Endothelial cell (in vitro differentiated cells): ENCODE data around the gene SLC9A4. TPM values are rescaled to one million over a fixed set of nuclear protein-coding genes. Genes with fewer than 3 reads are reported as not detected.
"Not testable (repeated sequence)": the region's sequence is repeated elsewhere in the genome, so short reads cannot be mapped to it uniquely, and the experiment has no call there.

Experiments used
- DNase-seq: peaks from one replicate; pipeline ENCODE4 v3.0.0; 2021; ENCODE audit warnings: low spot score
- H3K27ac Mint-ChIP-seq: one replicate; pipeline ENCODE4 v1.8.0; 2021; ENCODE audit warnings: mixed read lengths, inconsistent platforms; ENCODE audit not compliant: unreplicated experiment
- H3K27me3 Mint-ChIP-seq: one replicate; pipeline ENCODE4 v1.8.0; 2021; ENCODE audit warnings: mild to moderate bottlenecking, moderate library complexity, mixed read lengths, inconsistent platforms; ENCODE audit not compliant: unreplicated experiment
- H3K36me3 Mint-ChIP-seq: one replicate; pipeline ENCODE4 v1.8.0; 2021; ENCODE audit warnings: mild to moderate bottlenecking, low read depth, mixed read lengths, inconsistent platforms; ENCODE audit not compliant: unreplicated experiment
- H3K4me1 Mint-ChIP-seq: one replicate; pipeline ENCODE4 v1.8.0; 2021; ENCODE audit warnings: mild to moderate bottlenecking, mixed read lengths, inconsistent platforms; ENCODE audit not compliant: unreplicated experiment
- H3K4me3 Mint-ChIP-seq: one replicate; pipeline ENCODE4 v1.8.0; 2021; ENCODE audit warnings: mild to moderate bottlenecking, mixed read lengths, inconsistent platforms; ENCODE audit not compliant: unreplicated experiment
- H3K9me3 Mint-ChIP-seq: one replicate; pipeline ENCODE4 v1.8.0; 2021; ENCODE audit warnings: mixed read lengths, inconsistent platforms; ENCODE audit not compliant: unreplicated experiment
- CTCF ChIP-seq: fragments of 200-600 bp; sonication (generic); IDR thresholded peaks from one replicate; pipeline ENCODE4 v1.5.0; 2021; ENCODE audit warnings: antibody characterized with exemption; ENCODE audit not compliant: unreplicated experiment
- total RNA-seq: library from RNA; stranded (reverse); fragmentation: NEBNext Ultra II Directional; extraction: Animal tissue kit (Norgen Biotek cat#: 25700); gene quantifications from one replicate; pipeline ENCODE4 v1.2.1, GENCODE V29; 2021; ENCODE audit not compliant: unreplicated experiment

SLC9A4 gene
- total RNA-seq, 1 donor from 2014 or later, result 0.08 TPM

DNA sequence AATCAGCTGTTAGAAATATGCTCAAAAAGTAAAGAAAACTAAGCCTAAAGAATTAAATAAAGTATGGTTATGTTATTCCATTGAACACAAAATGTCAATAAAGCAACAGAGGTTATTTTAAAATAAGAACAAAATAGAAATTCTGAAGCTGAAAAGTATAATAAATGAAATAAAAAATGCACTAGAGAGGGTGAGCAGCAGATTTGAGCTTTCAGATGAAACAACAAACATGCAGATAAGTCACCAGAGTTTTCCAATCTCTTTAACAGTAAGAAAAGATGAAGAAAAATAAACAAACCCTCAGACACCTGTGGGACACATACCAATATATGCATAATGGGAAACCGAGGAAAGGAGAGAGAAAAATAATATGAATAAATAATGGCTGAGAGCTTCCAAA lies 76.0 kb downstream of the SLC9A4 start:
- peaks cover 2% of the 10 kb centered on the region for H3K27me3 Mint-ChIP-seq
- TF ChIP-seq CTCF, result no peak
- no peak overlapping the region for H3K27ac Mint-ChIP-seq
- H3K4me1 Mint-ChIP-seq, result no peaks in the 10 kb centered on the region
- no peaks in the 10 kb centered on the region for H3K9me3 Mint-ChIP-seq
- H3K36me3 Mint-ChIP-seq, result no peaks in the 10 kb centered on the region
- no peak for DNase-seq
- H3K4me3 Mint-ChIP-seq, result no peak overlapping the region

DNA sequence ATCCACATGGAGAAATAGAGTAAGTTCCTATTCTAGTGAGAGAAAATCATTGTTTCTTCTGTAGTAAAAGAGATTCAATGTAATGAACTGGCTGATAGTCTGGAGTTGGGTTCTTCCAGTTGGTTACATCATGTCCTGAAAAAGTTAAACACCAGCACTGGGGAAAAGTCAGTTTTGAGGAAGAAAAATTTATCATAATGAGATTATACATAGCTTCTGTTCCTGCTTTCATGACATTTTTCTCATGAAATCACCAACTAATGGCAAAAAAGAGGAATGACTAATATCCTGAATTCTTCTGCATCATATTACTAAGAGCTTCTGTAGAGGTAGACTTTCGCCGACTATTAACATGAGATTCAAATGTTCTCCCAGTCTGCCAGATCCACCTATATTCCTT lies 77.1 kb downstream of the SLC9A4 start:
- no peak for DNase-seq
- Mint-ChIP-seq H3K4me1 (no peaks in the 10 kb centered on the region), H3K4me3 (no peak overlapping the region), H3K27me3 (peaks cover 2% of the 10 kb centered on the region), H3K9me3 (no peaks in the 10 kb centered on the region), H3K27ac (no peak overlapping the region), H3K36me3 (no peaks in the 10 kb centered on the region)
- TF ChIP-seq CTCF, result no peak

GRCh38 chr2:102551329-102552096 lies 78.5 kb downstream of the SLC9A4 start:
- no peak for TF ChIP-seq CTCF
- Mint-ChIP-seq H3K4me1 (no peaks in the 10 kb centered on the region), H3K27me3 (peaks cover 2% of the 10 kb centered on the region), H3K36me3 (no peaks in the 10 kb centered on the region), H3K9me3 (no peaks in the 10 kb centered on the region), H3K27ac (no peak overlapping the region), H3K4me3 (no peak overlapping the region)
- no peak for DNase-seq

DNA sequence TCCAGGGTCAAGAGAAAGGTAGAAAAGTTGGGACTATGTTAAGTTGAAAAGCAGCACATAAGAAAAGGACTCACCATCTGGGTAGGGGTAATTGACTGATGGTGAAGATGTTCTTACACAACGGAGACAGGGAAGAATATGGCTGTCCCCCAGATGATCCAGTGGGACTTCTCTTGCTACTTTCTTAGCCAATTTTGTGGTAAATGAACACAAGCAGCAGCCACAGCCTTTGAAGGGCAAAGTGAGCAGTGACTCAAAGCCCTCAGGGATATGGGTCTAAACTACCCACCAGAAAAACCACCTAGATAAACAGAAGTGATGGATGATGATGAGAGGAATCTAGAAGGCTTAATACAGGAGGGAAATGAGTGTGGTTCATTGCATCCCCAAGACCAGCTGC lies 80.6 kb downstream of the SLC9A4 start:
- no peak for DNase-seq
- no peak overlapping the region for H3K27ac Mint-ChIP-seq
- H3K4me3 Mint-ChIP-seq, result no peak overlapping the region
- H3K4me1 Mint-ChIP-seq, result no peaks in the 10 kb centered on the region
- no peaks in the 10 kb centered on the region for H3K9me3 Mint-ChIP-seq
- no peak for TF ChIP-seq CTCF
- H3K27me3 Mint-ChIP-seq, result no peaks in the 10 kb centered on the region
- H3K36me3 Mint-ChIP-seq, result no peaks in the 10 kb centered on the region

DNA sequence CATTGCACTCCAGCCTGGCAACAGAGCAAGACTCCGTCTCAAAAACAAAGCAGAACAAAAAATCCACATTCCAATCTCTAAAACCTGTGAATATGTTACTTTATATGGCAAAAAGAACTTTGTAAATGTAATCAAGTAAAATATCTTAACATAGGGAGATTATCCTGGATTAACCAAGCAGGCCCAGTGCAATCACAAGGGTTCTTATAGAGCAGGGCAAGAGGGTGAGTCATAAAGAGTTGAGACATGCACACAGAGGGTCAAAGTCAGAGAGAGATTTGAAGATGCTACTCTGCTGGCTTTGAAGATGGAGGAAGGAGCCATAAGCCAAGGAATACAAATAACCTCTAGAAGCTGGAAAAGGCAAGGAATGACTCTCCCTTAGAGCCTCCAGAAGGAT lies 85.4 kb downstream of the SLC9A4 start:
- H3K27ac Mint-ChIP-seq, result no peak overlapping the region
- H3K27me3 Mint-ChIP-seq, result no peaks in the 10 kb centered on the region
- no peak overlapping the region for H3K4me3 Mint-ChIP-seq

GRCh38 chr2:102562542-102562941 lies 89.5 kb downstream of the SLC9A4 start:
- H3K9me3 Mint-ChIP-seq, result not testable (repeated sequence)

More for the DNA sequence above, 85.4 kb downstream of the SLC9A4 start:
- TF ChIP-seq CTCF, result no peak
- Mint-ChIP-seq H3K9me3 (no peaks in the 10 kb centered on the region), H3K4me1 (no peaks in the 10 kb centered on the region), H3K36me3 (no peaks in the 10 kb centered on the region)
- no peak for DNase-seq

More at GRCh38 chr2:102562542-102562941, 89.5 kb downstream of the SLC9A4 start:
- not testable (repeated sequence) for H3K27me3 Mint-ChIP-seq, H3K36me3 Mint-ChIP-seq, H3K27ac Mint-ChIP-seq, H3K4me3 Mint-ChIP-seq, H3K4me1 Mint-ChIP-seq, DNase-seq
